GM23248 (cell line): ENCODE data around the gene HADHA.

Experiments
- EZH2 ChIP-seq: fragments of 200-600 bp; sonication (generic); IDR thresholded peaks from 2 replicates; pipeline ENCODE4 v1.6.1; 2018; ENCODE audit warnings: antibody characterized with exemption, mild to moderate bottlenecking; ENCODE audit not compliant: insufficient read depth, poor library complexity, severe bottlenecking
- EZH2phosphoT487 ChIP-seq: fragments of 200-600 bp; sonication (generic); IDR thresholded peaks from 2 replicates; pipeline ENCODE4 v1.6.1; 2018; ENCODE audit warnings: antibody characterized with exemption, moderate library complexity, mild to moderate bottlenecking, low read depth; ENCODE audit not compliant: insufficient read depth

GRCh38 chr2:26193578-26194231 lies 50.7 kb downstream of the HADHA start:
- no peak for TF ChIP-seq EZH2
- TF ChIP-seq EZH2phosphoT487, result no peak
